ENCODE results near the gene IGFBP5.

The IGFBP5 gene

GRCh38 chr2:216702756-216703155, 7.4 kb upstream of the IGFBP5 start:
- no peak overlapping the region for H3K4me3 ChIP-seq
- H3K9ac ChIP-seq (ENCODE audit: insufficient read length) = no peak overlapping the region
- no peak overlapping the region for H3K27ac ChIP-seq
- H3K9me3 ChIP-seq (ENCODE audit: low read depth, low read length) = no peaks in the 10 kb centered on the region
- H3K36me3 ChIP-seq (ENCODE audit: insufficient read depth, low read length) = no peaks in the 10 kb centered on the region
- no peak for TF ChIP-seq EZH2 (IDR thresholded peaks at IDR 0.05)
- no peak for TF ChIP-seq FOXP2 (optimal IDR thresholded peaks at IDR 0.05; ENCODE audit: control extremely low read depth, extremely low read length, insufficient read depth)
- no peak for TF ChIP-seq POLR2AphosphoS5 (IDR thresholded peaks at IDR 0.05; ENCODE audit: borderline replicate concordance, low read depth, low read length)
- no peak for DNase-seq (ENCODE audit: low read depth, low spot score)

GRCh38 chr2:216701544-216701943, 6.2 kb upstream of the IGFBP5 start:
- Histone ChIP-seq H3K9me3 (ENCODE audit: low read depth, low read length) (no peaks in the 10 kb centered on the region), H3K9ac (ENCODE audit: insufficient read length) (no peak overlapping the region), H3K36me3 (ENCODE audit: insufficient read depth, low read length) (no peaks in the 10 kb centered on the region), H3K4me3 (no peak overlapping the region), H3K27ac (no peak overlapping the region)
- no peak for DNase-seq (ENCODE audit: low read depth, low spot score)
- TF ChIP-seq POLR2AphosphoS5 (IDR thresholded peaks at IDR 0.05; ENCODE audit: borderline replicate concordance, low read depth, low read length) (no peak), FOXP2 (optimal IDR thresholded peaks at IDR 0.05; ENCODE audit: control extremely low read depth, extremely low read length, insufficient read depth) (no peak)

DNA sequence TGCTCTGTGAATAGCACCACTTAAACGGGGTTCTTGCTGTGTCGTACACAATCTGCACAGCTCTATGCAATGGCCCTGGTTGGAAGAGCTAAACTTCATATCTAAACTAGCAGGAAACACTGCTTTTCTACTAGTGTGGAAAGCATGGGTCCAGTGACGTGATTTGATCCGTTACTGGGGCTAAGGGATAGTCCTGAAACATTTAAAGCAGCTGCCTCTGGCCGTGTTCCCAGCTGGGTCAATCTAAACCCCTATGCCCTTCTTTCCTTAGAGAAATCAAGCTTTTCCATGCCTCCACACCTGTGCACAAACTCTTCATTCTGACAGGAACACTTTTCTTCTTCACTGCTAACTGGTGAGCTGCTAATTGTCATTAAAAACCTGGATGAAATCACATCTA, 5.4 kb upstream of the IGFBP5 start:
- no peak for DNase-seq (ENCODE audit: low read depth, low spot score)
- no peak overlapping the region for H3K4me3 ChIP-seq
- no peak overlapping the region for H3K27ac ChIP-seq
- no peak overlapping the region for H3K9ac ChIP-seq (ENCODE audit: insufficient read length)
- no peaks in the 10 kb centered on the region for H3K36me3 ChIP-seq (ENCODE audit: insufficient read depth, low read length)
- TF ChIP-seq EZH2 (IDR thresholded peaks at IDR 0.05) = no peak
- no peak for TF ChIP-seq POLR2AphosphoS5 (IDR thresholded peaks at IDR 0.05; ENCODE audit: borderline replicate concordance, low read depth, low read length)
- TF ChIP-seq FOXP2 (optimal IDR thresholded peaks at IDR 0.05; ENCODE audit: control extremely low read depth, extremely low read length, insufficient read depth) = no peak
- no peaks in the 10 kb centered on the region for H3K9me3 ChIP-seq (ENCODE audit: low read depth, low read length)

DNA sequence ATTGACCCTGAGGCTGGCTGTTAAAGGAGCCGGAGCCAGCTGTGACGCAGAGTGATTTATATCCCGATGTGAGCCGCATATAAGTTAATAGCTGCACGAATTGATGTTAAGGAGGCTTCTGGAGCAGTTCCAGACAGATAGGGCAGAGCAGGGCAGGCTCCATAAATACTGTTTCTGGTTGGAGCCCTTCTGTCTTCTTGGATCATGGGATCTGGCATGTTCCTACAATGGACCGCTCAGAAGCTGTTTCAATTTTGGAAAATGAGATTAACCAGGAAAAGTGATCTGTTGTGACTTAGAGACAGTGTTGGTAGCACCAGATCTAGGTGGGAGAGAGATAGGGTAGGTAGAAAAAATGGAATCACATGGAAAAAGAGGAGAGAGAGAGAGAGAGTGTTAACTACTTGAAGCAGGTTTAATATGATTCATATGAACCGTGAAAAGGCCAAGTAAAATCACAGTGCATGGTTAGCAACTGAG, 4.8 kb upstream of the IGFBP5 start:
- TF ChIP-seq EZH2 (IDR thresholded peaks at IDR 0.05) (no peak), FOXP2 (optimal IDR thresholded peaks at IDR 0.05; ENCODE audit: control extremely low read depth, extremely low read length, insufficient read depth) (no peak), POLR2AphosphoS5 (IDR thresholded peaks at IDR 0.05; ENCODE audit: borderline replicate concordance, low read depth, low read length) (no peak; the same call in 1 of the 2 replicates)
- no peak overlapping the region for H3K9ac ChIP-seq (ENCODE audit: insufficient read length)
- no peaks in the 10 kb centered on the region for H3K9me3 ChIP-seq (ENCODE audit: low read depth, low read length)
- no peak for DNase-seq (ENCODE audit: low read depth, low spot score)
- peak overlapping the region; percentile 39 for H3K4me3 ChIP-seq
- no peaks in the 10 kb centered on the region for H3K36me3 ChIP-seq (ENCODE audit: insufficient read depth, low read length)
- no peak overlapping the region; the same call in 1 of the 2 replicates for H3K27ac ChIP-seq

- no peak for DNase-seq (ENCODE audit: low read depth, low spot score)
- no peak overlapping the region for H3K27ac ChIP-seq
- no peak overlapping the region for H3K4me3 ChIP-seq
- H3K9me3 ChIP-seq (ENCODE audit: low read depth, low read length) = no peaks in the 10 kb centered on the region
- no peak overlapping the region for H3K9ac ChIP-seq (ENCODE audit: insufficient read length)
- H3K36me3 ChIP-seq (ENCODE audit: insufficient read depth, low read length) = no peaks in the 10 kb centered on the region
- no peak for TF ChIP-seq FOXP2 (optimal IDR thresholded peaks at IDR 0.05; ENCODE audit: control extremely low read depth, extremely low read length, insufficient read depth)
- TF ChIP-seq EZH2 (IDR thresholded peaks at IDR 0.05) = no peak
- TF ChIP-seq POLR2AphosphoS5 (IDR thresholded peaks at IDR 0.05; ENCODE audit: borderline replicate concordance, low read depth, low read length) = no peak
These were observed 3.5 kb upstream of the IGFBP5 start for GRCh38 chr2:216698895-216699294.

DNA sequence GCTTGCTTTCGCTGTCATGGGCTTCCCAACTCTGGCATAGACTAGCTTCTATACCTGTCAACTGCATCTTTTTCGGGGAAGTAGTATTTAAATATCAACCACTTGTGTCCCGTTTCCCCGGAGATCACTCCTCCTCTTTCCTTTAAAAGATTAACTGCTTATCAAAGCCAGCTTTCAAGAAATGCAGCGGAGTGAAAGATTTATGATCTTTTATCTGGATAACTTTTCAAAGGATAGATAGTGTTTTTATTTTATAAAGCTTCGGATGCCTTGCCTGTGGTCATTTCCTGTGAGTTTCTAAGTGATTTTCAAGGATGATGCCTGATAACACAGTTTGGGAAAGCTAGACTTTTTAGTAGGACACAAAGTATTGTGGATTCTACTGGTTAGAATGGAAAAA, 2.9 kb upstream of the IGFBP5 start:
- TF ChIP-seq POLR2AphosphoS5 (IDR thresholded peaks at IDR 0.05; ENCODE audit: borderline replicate concordance, low read depth, low read length) (no peak), EZH2 (IDR thresholded peaks at IDR 0.05) (no peak), FOXP2 (optimal IDR thresholded peaks at IDR 0.05; ENCODE audit: control extremely low read depth, extremely low read length, insufficient read depth) (no peak)

GRCh38 chr2:216696751-216697560, 1.6 kb upstream of the IGFBP5 start:
- no peaks in the 10 kb centered on the region for H3K36me3 ChIP-seq (ENCODE audit: insufficient read depth, low read length)
- peak overlapping the region; percentile 28 for H3K9ac ChIP-seq (ENCODE audit: insufficient read length)
- no peak for DNase-seq (ENCODE audit: low read depth, low spot score)
- peak overlapping the region; percentile 65 for H3K4me3 ChIP-seq
- peak overlapping the region; percentile 92; the same call in 1 of the 2 replicates for H3K27ac ChIP-seq
- no peak for TF ChIP-seq FOXP2 (optimal IDR thresholded peaks at IDR 0.05; ENCODE audit: control extremely low read depth, extremely low read length, insufficient read depth)
- no peak for TF ChIP-seq POLR2AphosphoS5 (IDR thresholded peaks at IDR 0.05; ENCODE audit: borderline replicate concordance, low read depth, low read length)
- no peak for TF ChIP-seq EZH2 (IDR thresholded peaks at IDR 0.05)
- H3K9me3 ChIP-seq (ENCODE audit: low read depth, low read length) = no peaks in the 10 kb centered on the region

More for the DNA sequence above, 2.9 kb upstream of the IGFBP5 start:
- Histone ChIP-seq H3K36me3 (ENCODE audit: insufficient read depth, low read length) (no peaks in the 10 kb centered on the region), H3K27ac (no peak overlapping the region), H3K9ac (ENCODE audit: insufficient read length) (no peak overlapping the region), H3K4me3 (no peak overlapping the region), H3K9me3 (ENCODE audit: low read depth, low read length) (no peaks in the 10 kb centered on the region)
- DNase-seq (ENCODE audit: low read depth, low spot score) = no peak

- TF ChIP-seq POLR2AphosphoS5 (IDR thresholded peaks at IDR 0.05; ENCODE audit: borderline replicate concordance, low read depth, low read length) = no peak
- no peak for TF ChIP-seq FOXP2 (optimal IDR thresholded peaks at IDR 0.05; ENCODE audit: control extremely low read depth, extremely low read length, insufficient read depth)
- TF ChIP-seq EZH2 (IDR thresholded peaks at IDR 0.05) = no peak
- Histone ChIP-seq H3K9ac (ENCODE audit: insufficient read length) (no peak overlapping the region), H3K36me3 (ENCODE audit: insufficient read depth, low read length) (no peaks in the 10 kb centered on the region), H3K27ac (peak overlapping the region; percentile 92), H3K4me3 (peak overlapping the region; percentile 65), H3K9me3 (ENCODE audit: low read depth, low read length) (no peaks in the 10 kb centered on the region)
- DNase-seq (ENCODE audit: low read depth, low spot score) = no peak
These were observed 972 bp upstream of the IGFBP5 start for GRCh38 chr2:216696321-216696720.

Data from SK-N-MC (cell line).